ENCODE results near the gene EGFL7. TPM values are rescaled to one million over a fixed set of nuclear protein-coding genes. Genes with fewer than 3 reads are reported as not detected.

The EGFL7 gene
- total RNA-seq (100 to 1,000 TPM; 128 to 177 TPM), polyA plus RNA-seq (100 to 1,000 TPM; 275 to 379 TPM)
- long read RNA-seq, donor 1, transcript EGFL7-204 (10 exons, 1,529 nt), result major isoform, 21 of 68 reads
- long read RNA-seq, donor 1, transcript EGFL7-202 (9 exons, 1,282 nt), result minor isoform, 6 of 68 reads
- long read RNA-seq, donor 1, partial matches to known transcripts, result 28 of 68 reads
- long read RNA-seq, donor 1, other reads (novel, unspliced or antisense), result 12 of 68 reads
- long read RNA-seq, donor 2, transcript EGFL7-204 (10 exons, 1,529 nt), result major isoform, 5 of 16 reads
- long read RNA-seq, donor 2, partial matches to known transcripts, result 6 of 16 reads
- long read RNA-seq, donor 2, other reads (novel, unspliced or antisense), result 0 of 16 reads
- long read RNA-seq, donor 3, transcript EGFL7-202 (9 exons, 1,282 nt), result minor isoform, 6 of 49 reads
- long read RNA-seq, donor 3, transcript EGFL7-204 (10 exons, 1,529 nt), result major isoform, 11 of 49 reads
- long read RNA-seq, donor 3, partial matches to known transcripts, result 21 of 49 reads
- long read RNA-seq, donor 3, other reads (novel, unspliced or antisense), result 11 of 49 reads
- long read RNA-seq, donor 4, transcript EGFL7-204 (10 exons, 1,529 nt), result major isoform, 16 of 71 reads
- long read RNA-seq, donor 4, partial matches to known transcripts, result 46 of 71 reads
- long read RNA-seq, donor 4, other reads (novel, unspliced or antisense), result 5 of 71 reads
- long read RNA-seq, donor 5, transcript EGFL7-202 (9 exons, 1,282 nt), result minor isoform, 9 of 67 reads
- long read RNA-seq, donor 5, transcript EGFL7-204 (10 exons, 1,529 nt), result major isoform, 26 of 67 reads
- long read RNA-seq, donor 5, partial matches to known transcripts, result 22 of 67 reads
- long read RNA-seq, donor 5, other reads (novel, unspliced or antisense), result 6 of 67 reads

DNA sequence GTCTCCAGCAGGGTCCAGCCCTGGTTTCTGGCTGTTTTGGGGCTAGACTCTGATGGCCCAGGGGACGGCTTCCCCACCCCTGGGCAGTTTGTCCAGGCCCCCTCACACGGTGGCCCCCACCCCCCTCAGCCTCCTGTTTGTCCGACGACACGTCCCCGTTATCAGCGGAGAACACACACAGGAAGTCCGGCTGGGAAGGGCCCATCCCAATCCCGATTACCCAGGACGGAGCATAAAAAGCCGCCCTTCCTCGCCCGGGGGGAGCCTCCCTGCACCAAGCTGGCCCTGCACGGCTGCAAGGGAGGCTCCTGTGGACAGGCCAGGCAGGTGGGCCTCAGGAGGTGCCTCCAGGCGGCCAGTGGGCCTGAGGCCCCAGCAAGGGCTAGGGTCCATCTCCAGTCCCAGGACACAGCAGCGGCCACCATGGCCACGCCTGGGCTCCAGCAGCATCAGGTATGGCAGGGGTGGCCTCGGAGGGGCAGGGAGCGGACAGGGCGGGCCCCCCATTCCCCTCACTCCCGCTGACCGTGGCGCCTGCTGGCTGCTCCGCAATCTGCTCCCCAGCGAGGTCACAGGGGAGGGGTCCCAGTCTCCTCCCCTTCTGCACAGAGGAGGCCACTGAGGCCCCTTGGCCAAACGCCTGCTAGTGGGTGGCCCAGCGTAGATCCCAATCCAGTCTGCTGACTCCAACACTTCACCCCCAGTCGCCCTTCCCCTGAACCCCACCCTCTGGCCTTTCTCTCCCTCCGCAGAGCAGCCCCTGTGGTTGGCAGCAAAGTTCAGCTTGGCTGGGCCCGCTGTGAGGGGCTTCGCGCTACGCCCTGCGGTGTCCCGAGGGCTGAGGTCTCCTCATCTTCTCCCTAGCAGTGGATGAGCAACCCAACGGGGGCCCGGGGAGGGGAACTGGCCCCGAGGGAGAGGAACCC lies at the start of gene EGFL7:
Gene EGFL7 (plus strand): TSS at position 261 of the 926 bp plus-strand sequence. CDS start 5,367 bp downstream, outside the sequence.
- Histone ChIP-seq H3K4me3 (peak within 1 kb of the TSS; percentile 76), H3K36me3 (ENCODE audit: control insufficient read depth in 4 of 4, insufficient read depth in 4 of 4, low read length in 4 of 4) (peaks cover 0 to 9% (median 0%) of the 10 kb centered on the region in 4 donors), H3K4me1 (ENCODE audit: control insufficient read depth in 5 of 5, insufficient read depth in 5 of 5, low read length in 5 of 5) (peaks cover 0 to 19% (median 0%) of the 10 kb centered on the region in 5 donors), H3K9me3 (ENCODE audit: control insufficient read depth in 4 of 4, insufficient read depth in 3 of 4, low read length in 3 of 4) (peaks cover 0 to 5% (median 0%) of the 10 kb centered on the region in 4 donors), H3K9ac (ENCODE audit: insufficient read depth in 1 of 2, low read length in 2 of 2) (peak within 1 kb of the TSS; percentile 37 to 42), H3K27me3 (ENCODE audit: control insufficient read depth in 3 of 3, insufficient read depth in 3 of 3, low read length in 2 of 3) (no peaks in the 10 kb centered on the region), H3K27ac (ENCODE audit: low read depth in 1 of 2, low read length in 1 of 2) (peak within 1 kb of the TSS; percentile 79 to 95)
- ATAC-seq (ENCODE audit: insufficient read depth, low FRiP score) (no peak), DNase-seq (peak; percentile 55 to 81 (median 62))
- TF ChIP-seq, protein P1, sequence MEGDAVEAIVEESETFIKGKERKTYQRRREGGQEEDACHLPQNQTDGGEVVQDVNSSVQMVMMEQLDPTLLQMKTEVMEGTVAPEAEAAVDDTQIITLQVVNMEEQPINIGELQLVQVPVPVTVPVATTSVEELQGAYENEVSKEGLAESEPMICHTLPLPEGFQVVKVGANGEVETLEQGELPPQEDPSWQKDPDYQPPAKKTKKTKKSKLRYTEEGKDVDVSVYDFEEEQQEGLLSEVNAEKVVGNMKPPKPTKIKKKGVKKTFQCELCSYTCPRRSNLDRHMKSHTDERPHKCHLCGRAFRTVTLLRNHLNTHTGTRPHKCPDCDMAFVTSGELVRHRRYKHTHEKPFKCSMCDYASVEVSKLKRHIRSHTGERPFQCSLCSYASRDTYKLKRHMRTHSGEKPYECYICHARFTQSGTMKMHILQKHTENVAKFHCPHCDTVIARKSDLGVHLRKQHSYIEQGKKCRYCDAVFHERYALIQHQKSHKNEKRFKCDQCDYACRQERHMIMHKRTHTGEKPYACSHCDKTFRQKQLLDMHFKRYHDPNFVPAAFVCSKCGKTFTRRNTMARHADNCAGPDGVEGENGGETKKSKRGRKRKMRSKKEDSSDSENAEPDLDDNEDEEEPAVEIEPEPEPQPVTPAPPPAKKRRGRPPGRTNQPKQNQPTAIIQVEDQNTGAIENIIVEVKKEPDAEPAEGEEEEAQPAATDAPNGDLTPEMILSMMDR (IDR thresholded peaks at IDR 0.05; ENCODE audit: control extremely low read depth, extremely low read depth), result no peak
- WGBS, 2 donors, result 39 to 53% methylated on average over 38 of the region's 38 CpGs

DNA sequence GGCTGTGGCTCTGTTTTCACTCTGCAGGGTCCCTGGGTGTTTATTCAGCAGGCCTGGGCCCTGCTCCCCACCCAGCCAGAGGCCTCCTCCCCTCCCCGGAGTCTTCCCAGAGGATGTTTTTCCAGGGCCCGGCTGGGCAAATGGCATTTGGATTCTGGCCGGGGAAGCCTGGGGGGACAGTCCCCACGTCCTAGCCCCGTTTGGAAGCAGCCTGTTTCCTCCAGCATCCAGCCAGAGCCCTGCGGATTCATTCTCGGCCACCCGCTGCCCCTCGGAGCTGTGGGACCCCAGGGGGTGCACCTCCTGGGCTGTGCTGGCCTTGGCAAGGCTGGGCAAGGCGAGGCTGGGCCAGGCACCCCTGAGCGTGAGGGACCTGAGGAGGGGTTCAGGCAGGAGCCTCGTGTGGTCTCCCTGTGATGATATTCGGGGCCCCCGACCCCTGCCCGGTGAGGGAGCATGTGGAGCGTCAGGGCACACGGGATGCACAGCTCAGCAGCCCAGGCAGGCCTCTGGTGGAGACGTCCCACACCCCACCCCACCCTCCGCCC lies 48.8 kb upstream of the EGFL7 start:
- TF ChIP-seq, protein P1 (IDR thresholded peaks at IDR 0.05; ENCODE audit: control extremely low read depth, extremely low read depth), result no peak
- H3K4me1 ChIP-seq (ENCODE audit: control insufficient read depth in 5 of 5, insufficient read depth in 5 of 5, low read length in 5 of 5), result peaks cover 0 to 18% (median 3%) of the 10 kb centered on the region in 5 donors
- H3K27ac ChIP-seq (ENCODE audit: low read depth in 1 of 2, low read length in 1 of 2), result peak overlapping the region; percentile 47 to 82
- H3K36me3 ChIP-seq (ENCODE audit: control insufficient read depth in 4 of 4, insufficient read depth in 4 of 4, low read length in 4 of 4), result no peaks in the 10 kb centered on the region
- no peak for ATAC-seq (ENCODE audit: insufficient read depth, low FRiP score)
- no peak for DNase-seq
- H3K4me3 ChIP-seq, result no peak overlapping the region
- H3K9me3 ChIP-seq (ENCODE audit: control insufficient read depth in 4 of 4, insufficient read depth in 3 of 4, low read length in 3 of 4), result no peaks in the 10 kb centered on the region
- no peak overlapping the region for H3K9ac ChIP-seq (ENCODE audit: insufficient read depth in 1 of 2, low read length in 2 of 2)
- no peaks in the 10 kb centered on the region for H3K27me3 ChIP-seq (ENCODE audit: control insufficient read depth in 3 of 3, insufficient read depth in 3 of 3, low read length in 2 of 3)
- WGBS, 2 donors, result 75 to 77% methylated on average over 15 to 19 of the region's 19 CpGs

DNA sequence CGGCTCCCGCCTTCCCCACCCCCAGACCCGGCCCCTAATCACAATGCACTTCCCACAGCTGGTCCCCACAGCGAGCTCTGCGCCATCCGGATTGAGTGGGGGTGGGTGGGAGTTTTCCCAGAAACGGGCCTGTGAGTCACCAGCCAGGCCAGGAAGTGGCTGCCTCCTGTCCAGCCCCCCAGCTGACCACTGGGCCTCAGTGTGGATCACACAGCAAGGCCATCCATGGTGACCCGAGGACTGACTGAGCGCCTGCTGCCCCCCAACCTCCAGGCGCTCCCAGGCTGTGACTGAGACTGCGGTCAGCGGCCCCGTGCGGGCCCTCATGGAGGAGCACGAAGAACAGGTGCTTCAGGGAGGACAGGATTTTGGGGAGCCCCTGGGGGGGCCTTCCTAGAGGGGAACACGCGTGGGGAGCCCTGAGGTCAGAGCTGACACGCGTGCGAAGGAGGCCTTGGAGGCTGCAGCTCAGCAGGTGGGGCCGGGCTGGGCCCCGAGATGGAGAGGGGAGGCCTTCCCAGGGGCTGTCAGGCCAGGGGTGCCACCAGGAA lies 48.3 kb upstream of the EGFL7 start:
- H3K9ac ChIP-seq (ENCODE audit: insufficient read depth in 1 of 2, low read length in 2 of 2), result no peak overlapping the region
- no peaks in the 10 kb centered on the region for H3K9me3 ChIP-seq (ENCODE audit: control insufficient read depth in 4 of 4, insufficient read depth in 3 of 4, low read length in 3 of 4)
- H3K4me3 ChIP-seq, result no peak overlapping the region
- H3K36me3 ChIP-seq (ENCODE audit: control insufficient read depth in 4 of 4, insufficient read depth in 4 of 4, low read length in 4 of 4), result no peaks in the 10 kb centered on the region
- ATAC-seq (ENCODE audit: insufficient read depth, low FRiP score) (peak; percentile 25), DNase-seq (peak in 2 of 3 donors; percentile 61 to 63)
- peaks cover 0 to 18% (median 4%) of the 10 kb centered on the region in 5 donors for H3K4me1 ChIP-seq (ENCODE audit: control insufficient read depth in 5 of 5, insufficient read depth in 5 of 5, low read length in 5 of 5)
- WGBS, 2 donors, result 77 to 88% methylated on average over 22 of the region's 22 CpGs
- TF ChIP-seq, protein P1 (IDR thresholded peaks at IDR 0.05; ENCODE audit: control extremely low read depth, extremely low read depth), result no peak
- no peaks in the 10 kb centered on the region for H3K27me3 ChIP-seq (ENCODE audit: control insufficient read depth in 3 of 3, insufficient read depth in 3 of 3, low read length in 2 of 3)
- H3K27ac ChIP-seq (ENCODE audit: low read depth in 1 of 2, low read length in 1 of 2), result peak overlapping the region; percentile 71 to 76
